HG02678 (cell line): Measurements from ENCODE around the gene NHSL1.
"Not testable (repeated sequence)": the region's sequence is repeated elsewhere in the genome, so short reads cannot be mapped to it uniquely, and the experiment has no call there.

Experiments
- ATAC-seq: cut with Tn5 transposase; IDR thresholded peaks from one replicate; pipeline ENCODE4 v1.9.1; 2021; ENCODE audit warnings: mild to moderate bottlenecking, moderate library complexity; ENCODE audit not compliant: unreplicated experiment

NHSL1 gene

DNA sequence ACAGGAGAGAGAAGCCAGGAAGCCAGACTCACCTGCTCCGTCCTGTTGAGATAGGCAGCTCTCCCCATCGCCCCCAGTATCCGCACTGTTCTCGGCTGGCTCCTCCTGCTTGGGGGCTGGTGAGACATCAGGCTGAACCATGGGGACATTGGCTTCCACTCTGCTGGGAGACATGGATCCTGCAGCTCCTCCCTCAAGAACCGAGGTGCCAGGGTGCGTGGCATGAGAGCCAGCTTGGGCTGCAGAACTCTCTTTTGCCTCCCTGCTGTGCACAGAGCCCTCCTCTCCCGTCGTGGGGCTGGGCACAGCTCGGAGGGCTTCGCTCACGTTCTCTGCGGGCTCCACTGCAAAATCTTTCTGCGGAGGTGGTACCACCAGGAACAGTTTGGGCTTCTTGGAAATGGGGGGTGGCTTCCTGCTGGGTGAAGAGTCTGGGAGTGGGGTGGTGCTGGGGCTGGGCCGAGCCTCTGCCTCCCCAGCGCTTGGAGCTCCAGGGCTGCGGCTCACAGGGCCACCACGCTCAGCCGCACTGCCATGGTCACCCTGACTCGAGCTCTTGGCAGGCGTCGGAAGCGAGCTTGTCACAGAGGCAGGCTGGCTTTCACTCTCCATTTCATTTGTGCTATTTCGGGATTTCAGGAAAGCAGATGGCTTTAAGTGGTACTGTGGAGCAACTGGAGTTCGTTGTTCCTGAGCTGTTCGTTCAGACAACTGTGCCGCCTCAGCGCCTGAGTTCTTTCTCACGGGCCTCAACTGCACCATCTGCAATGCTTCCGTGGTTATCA is 68.7 kb downstream of the NHSL1 start:
- ATAC-seq = no peak

DNA sequence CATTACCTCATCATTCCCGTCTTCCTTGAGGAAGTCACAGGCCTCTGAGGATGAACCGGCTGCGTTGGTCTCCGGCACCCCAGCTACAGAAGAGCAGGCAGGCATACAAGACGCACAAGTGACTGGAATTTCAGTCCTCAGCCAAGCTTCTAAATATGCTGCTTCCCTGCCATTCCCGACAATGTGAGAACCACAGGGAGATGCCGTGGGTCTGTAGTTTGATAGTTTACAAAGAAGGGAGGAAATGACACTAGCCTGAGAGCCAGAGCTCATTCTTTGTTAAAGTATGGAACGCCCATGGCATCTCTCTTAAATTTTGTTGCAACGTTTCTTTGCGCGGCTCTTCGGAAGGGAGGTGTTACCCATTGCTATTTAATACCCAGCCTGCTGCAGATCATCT is 69.5 kb downstream of the NHSL1 start:
- ATAC-seq = no peak

DNA sequence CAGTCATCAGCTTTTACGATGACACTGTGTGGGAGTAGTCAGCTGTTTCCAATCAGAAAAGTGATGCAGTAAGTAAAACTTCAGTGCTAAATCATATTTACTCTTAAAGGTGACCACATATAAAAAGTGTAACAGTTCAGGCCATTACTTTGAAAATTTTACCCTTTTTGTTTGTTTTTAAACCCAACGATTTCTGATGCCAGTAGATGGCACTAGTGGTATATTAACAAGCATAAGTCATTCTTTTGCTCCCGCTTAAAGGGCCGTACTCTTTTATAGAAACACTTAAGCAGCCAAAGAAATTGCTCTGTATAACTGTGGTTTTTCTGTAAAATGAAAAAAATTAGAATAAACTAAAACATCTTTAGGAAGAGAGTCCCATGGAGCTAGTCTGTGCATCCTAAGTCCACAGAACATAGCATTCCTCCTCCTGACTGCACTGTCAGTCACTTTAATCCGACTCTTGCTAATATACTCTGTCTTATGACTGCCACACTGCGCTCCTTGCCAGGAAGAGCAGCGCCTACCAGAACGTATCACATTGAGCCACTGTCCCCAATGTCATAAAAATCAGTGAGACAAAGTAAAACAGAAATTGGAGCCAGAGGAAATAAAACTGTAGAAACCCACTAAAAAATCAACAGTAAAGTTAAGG is 70.2 kb downstream of the NHSL1 start:
- no peak for ATAC-seq

DNA sequence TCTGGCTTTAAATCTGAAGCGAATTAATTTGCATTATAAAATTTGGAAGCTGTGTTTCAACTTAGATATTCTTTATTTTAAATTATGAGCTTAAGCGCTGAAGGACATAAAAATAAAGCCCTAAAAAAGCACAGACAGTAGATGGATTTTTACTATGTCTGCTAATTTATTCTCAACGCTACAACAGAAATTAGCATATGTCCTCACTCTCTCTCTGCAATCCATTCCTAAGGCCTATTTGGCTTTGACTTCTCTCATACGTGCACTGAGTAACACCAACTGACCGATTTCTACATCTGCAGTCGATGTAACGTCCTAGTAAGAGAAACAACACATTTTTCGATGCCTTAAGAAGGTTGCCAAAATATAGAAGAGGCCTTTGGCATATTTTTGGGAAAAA is 71.6 kb downstream of the NHSL1 start:
- ATAC-seq = no peak

- ATAC-seq = no peak
Observed at GRCh38 chr6:138426500-138427123, 72.7 kb downstream of the NHSL1 start.

GRCh38 chr6:138425256-138425655 is 74.0 kb downstream of the NHSL1 start:
- not testable (repeated sequence) for ATAC-seq

- no peak for ATAC-seq
Observed at GRCh38 chr6:138424004-138424904, 75.0 kb downstream of the NHSL1 start.

- ATAC-seq = no peak
Observed at GRCh38 chr6:138422861-138423260, 76.4 kb downstream of the NHSL1 start.

GRCh38 chr6:138421608-138422007 is 77.7 kb downstream of the NHSL1 start:
- no peak for ATAC-seq

DNA sequence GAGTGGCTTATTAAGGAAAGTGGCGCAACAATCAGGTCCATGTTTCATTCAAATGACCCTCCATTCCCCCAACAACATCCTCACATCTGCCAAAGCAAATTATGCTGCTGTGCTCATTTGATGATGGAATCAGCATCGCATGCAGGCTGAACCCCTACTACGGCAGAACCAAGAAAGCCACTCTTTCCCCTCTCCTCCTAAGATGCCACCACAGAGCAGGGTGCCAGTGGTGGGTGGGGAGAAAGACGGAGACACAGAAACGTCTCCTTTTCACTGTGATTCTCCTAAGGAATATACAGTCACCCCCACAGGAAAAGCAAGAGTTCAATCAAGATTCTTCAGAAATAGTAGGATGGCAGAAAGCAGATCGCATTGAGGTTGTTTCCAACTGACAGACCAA is 78.2 kb downstream of the NHSL1 start:
- ATAC-seq = no peak

- no peak for ATAC-seq
Observed at GRCh38 chr6:138420356-138420755, 78.9 kb downstream of the NHSL1 start.

- ATAC-seq = no peak
Observed at GRCh38 chr6:138419766-138420165, 79.5 kb downstream of the NHSL1 start.

DNA sequence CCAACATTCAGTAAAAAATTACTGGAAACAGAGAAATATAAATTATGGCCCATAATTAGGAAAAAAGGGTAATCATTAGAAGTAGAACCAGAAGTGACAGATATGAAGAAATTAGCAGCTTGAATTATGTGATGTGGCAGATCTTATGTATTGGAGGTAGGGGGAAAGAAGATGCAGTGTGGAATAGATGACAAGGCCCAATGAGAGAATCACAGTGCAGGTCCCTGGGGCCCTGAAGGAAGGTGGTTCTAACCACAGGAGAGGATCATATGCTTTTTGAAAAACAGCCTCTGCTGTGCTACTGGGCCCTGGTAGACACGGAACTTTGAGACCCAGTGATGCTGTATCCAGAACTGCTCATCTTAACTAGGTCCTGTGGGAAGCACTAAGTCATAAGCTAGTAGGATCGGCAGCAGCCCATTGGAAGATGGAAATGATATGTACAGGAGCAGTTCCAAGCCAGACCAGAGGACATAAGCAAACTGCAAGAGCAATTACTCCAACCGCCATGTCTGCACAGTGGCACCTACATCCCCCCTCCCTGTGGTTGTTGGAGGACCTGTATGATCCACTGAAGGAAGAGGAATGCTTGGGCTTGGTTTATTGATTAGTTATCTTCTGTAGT is 81.1 kb downstream of the NHSL1 start:
- ATAC-seq = no peak

DNA sequence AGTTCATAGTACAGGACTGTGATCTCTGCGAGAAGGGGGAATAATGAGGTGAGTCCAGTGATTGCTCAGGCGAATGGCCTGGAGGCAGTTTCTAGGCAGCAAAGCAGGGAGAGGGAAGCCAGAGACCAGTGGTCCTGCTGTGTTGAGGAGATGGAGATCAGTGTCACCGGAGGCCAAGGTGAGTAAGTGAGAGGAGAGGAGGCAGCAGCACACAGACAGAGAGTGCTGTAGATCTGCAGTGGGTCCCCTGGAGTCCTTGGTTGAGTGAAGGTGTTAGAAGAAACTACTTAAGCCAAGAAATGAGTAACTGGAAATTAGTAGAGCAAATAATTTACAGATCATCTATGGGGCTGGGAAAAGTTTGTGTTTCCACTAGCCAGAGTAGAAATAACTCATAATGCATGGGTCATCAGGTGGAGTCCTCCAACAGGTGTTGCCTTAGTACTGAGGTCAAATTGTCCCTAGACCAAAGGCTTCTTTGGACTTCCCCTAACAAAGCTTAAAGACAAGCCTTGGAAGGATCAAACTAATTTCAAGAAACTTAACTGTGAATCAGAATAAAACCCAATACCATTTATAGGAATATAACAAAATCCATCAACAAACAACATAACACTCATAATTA is 81.7 kb downstream of the NHSL1 start:
- ATAC-seq = no peak

GRCh38 chr6:138416206-138416605 is 83.1 kb downstream of the NHSL1 start:
- ATAC-seq = no peak

DNA sequence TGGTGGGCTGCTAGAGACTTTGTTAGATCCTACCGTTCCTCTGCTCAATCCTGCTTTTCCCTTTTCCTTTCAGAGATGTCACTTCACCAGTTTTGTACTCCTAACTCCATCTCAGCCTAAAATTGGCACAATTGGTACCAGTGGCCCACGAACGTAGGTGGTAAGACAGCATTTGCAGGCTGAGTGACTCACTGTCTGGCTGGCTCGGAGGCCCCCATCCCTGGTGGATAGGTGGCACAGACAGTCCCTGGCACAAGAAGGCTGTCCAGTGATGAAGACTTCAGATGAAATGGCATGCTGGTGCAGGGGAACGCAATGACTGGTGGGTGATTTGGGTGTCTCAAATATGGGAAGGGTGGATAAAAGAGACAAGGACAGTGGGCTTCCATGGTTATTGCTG is 84.2 kb downstream of the NHSL1 start:
- no peak for ATAC-seq

DNA sequence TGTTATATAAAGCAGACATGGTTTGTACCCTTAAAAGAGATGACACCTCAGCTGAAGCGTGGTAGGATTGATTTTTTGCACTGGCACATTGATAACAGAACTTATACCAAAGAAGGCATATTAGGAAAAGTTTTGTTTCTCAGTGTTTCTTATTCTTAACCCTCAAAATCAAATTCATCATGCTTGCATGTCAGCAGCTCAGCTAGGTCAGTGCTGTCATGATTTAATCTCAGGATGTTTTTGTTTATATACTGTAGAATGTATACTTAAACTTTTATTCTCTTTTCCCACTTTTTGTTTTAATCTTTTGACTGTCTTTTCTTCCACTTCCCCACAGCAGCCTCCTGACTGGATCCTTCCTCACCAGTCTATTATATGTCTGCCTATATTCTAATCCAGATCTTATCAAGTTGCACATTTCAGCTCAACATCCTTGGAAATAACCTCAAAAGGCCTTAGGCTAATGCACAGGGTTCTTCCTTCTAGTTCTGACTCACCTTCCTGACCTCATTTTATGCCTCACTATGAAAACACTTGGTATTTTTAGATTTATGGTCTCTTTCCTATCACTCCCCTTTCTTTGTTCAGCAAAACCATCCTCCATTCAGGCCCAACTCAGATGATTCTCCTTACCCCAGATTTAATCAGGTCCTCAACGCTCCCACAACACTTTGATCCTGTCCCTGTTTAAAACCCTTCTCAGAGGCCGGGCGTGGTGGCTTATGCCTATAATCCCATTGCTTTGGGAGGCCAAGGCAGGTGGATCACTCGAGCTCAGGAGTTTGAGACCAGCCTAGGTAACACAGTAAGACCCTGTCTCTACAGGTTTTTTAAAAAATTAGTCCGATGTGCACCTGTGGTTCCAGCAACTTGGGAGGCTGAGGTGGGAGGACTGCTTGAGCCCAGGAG is 88.1 kb downstream of the NHSL1 start:
- ATAC-seq = peak; percentile 62

GRCh38 chr6:138410048-138410735 is 89.1 kb downstream of the NHSL1 start:
- no peak for ATAC-seq

DNA sequence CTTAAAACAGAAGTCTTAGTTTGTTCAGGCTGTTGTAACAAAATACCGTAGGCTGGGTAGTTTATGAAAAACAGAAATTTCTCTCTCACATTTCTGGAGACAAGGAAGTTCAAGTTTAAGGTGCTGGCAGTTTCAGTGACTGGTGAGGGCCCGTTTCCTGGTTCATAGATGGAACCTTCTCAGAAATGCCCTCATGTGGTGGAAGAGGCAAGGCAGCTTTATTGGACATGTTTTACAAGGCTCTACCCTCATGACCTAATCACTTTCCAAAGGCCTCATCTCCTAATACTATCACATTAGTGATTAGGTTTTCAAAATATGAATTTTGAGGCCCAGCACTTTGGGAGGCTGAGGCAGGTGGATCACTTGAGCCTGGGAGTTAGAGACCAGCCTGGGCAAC is 92.9 kb downstream of the NHSL1 start:
- no peak for ATAC-seq
